Natural killer cell (primary cell): ENCODE data around the gene B3GAT3. TPM values are rescaled to one million over a fixed set of nuclear protein-coding genes. Genes with fewer than 3 reads are reported as not detected.

ENCODE experiments used
- ATAC-seq, 3 donors: fragments of 150-1000 bp in 2 of 3; fragments of 200-7000 bp in 1 of 3; cut with Tn5 transposase; 1 replicate in 1 of 3; 2 replicates in 2 of 3; pipeline ENCODE4 v1.10.0; 2021; ENCODE audit warnings: mild to moderate bottlenecking in 2 of 3, moderate library complexity in 2 of 3
- DNase-seq, 2 donors: peaks; one replicate each; pipeline versions ENCODE4 v3.0.0 to v3.0.0-alpha.2; 2013 to 2021; ENCODE audit warnings: mixed read lengths in 1 of 2
- H3K27ac ChIP-seq: one replicate; pipeline ENCODE4 v1.5.1; 2013; ENCODE audit warnings: mild to moderate bottlenecking, low read length
- H3K27me3 ChIP-seq: one replicate; pipeline ENCODE4 v1.6.1; 2013; ENCODE audit warnings: low read length; ENCODE audit not compliant: control insufficient read depth, insufficient read depth
- H3K36me3 ChIP-seq: one replicate; pipeline ENCODE4 v1.6.1; 2013; ENCODE audit warnings: low read length; ENCODE audit not compliant: control insufficient read depth, insufficient read depth
- H3K4me1 ChIP-seq: one replicate; pipeline ENCODE4 v1.6.1; 2013; ENCODE audit warnings: low read length; ENCODE audit not compliant: control insufficient read depth, insufficient read depth
- H3K4me3 ChIP-seq: one replicate; pipeline ENCODE4 v1.5.1; 2013; ENCODE audit warnings: low read length
- H3K9me3 ChIP-seq: one replicate; pipeline ENCODE4 v1.6.1; 2013; ENCODE audit warnings: low read length; ENCODE audit not compliant: control insufficient read depth, insufficient read depth
- H3K27ac Mint-ChIP-seq, 2 donors: one replicate each; pipeline ENCODE4 v1.8.0; 2022; ENCODE audit warnings: mild to moderate bottlenecking in 2 of 2, mixed read lengths in 2 of 2, moderate library complexity in 1 of 2
- H3K27me3 Mint-ChIP-seq, 2 donors: one replicate each; pipeline ENCODE4 v1.8.0; 2022; ENCODE audit warnings: low read depth in 2 of 2, mixed read lengths in 2 of 2
- H3K36me3 Mint-ChIP-seq: one replicate; pipeline ENCODE4 v1.8.0; 2022; ENCODE audit warnings: mixed read lengths
- H3K4me1 Mint-ChIP-seq, 2 donors: one replicate each; pipeline ENCODE4 v1.8.0; 2022; ENCODE audit warnings: mixed read lengths in 2 of 2
- H3K4me3 Mint-ChIP-seq: one replicate; pipeline ENCODE4 v1.8.0; 2022; ENCODE audit warnings: mild to moderate bottlenecking, moderate library complexity, mixed read lengths
- H3K9me3 Mint-ChIP-seq, 2 donors: one replicate each; pipeline ENCODE4 v1.8.0; 2022; ENCODE audit warnings: mixed read lengths in 2 of 2
- CTCF ChIP-seq: fragments of 200-600 bp; IDR thresholded peaks from one replicate; pipeline ENCODE4 v1.8.0; 2022; ENCODE audit warnings: antibody characterized with exemption
- WGBS: methylation state at CpG from one replicate; pipeline ENCODE4 v1.1.7; 2013; ENCODE audit warnings: missing lambda C conversion rate; ENCODE audit not compliant: insufficient coverage; 5-methylcytosine and 5-hydroxymethylcytosine counted together
- intact Hi-C: fragments of 100-400 bp; cut with micrococcal nuclease; formaldehyde crosslinking; loops from one replicate; pipeline ENCODE4 v1.14.2; 2022
- total RNA-seq, 4 donors: library from RNA; stranded (reverse); fragments of 120-200 nt in 1 of 4; gene quantifications; one replicate each; pipeline versions ENCODE4 v1.2.3 to v1.2.4, GENCODE V29; 2013 to 2022

Gene B3GAT3
- total RNA-seq, 3 donors from 2014 or later (not counting 1 experiment from before 2014, with no cell fraction given): 64.9 to 80.3 (median 77.9) TPM

GRCh38 chr11:62667460-62667859 is 45.7 kb upstream of the B3GAT3 start:
- Mint-ChIP-seq H3K36me3 (no peaks in the 10 kb centered on the region), H3K27me3 (no peaks in the 10 kb centered on the region), H3K4me3 (no peak overlapping the region), H3K27ac (peak overlapping the region in 1 of 2 donors; percentile 87), H3K4me1 (peaks cover 25 to 49% of the 10 kb centered on the region in 2 donors), H3K9me3 (no peaks in the 10 kb centered on the region)
- intact Hi-C loops: loop anchor here (5.0 kb wide), 1 partner anchor 60 kb away; the partner anchor contains the start of genes HNRNPUL2 and TTC9C
- Histone ChIP-seq H3K4me3 (no peak overlapping the region), H3K27ac (no peak overlapping the region), H3K9me3 (no peaks in the 10 kb centered on the region), H3K4me1 (peaks cover 42% of the 10 kb centered on the region), H3K36me3 (peaks cover 13% of the 10 kb centered on the region), H3K27me3 (no peaks in the 10 kb centered on the region)
- DNase-seq: no peak
- no peak for TF ChIP-seq CTCF
- ATAC-seq: no peak
- 69% methylated on average over 1 of the region's 2 CpGs for WGBS

GRCh38 chr11:62666259-62666926 is 44.6 kb upstream of the B3GAT3 start:
- H3K4me3 ChIP-seq: peak overlapping the region; percentile 87
- peak overlapping the region; percentile 80 for H3K27ac ChIP-seq
- no peaks in the 10 kb centered on the region for H3K27me3 ChIP-seq
- Mint-ChIP-seq H3K4me1 (peaks cover 16 to 38% of the 10 kb centered on the region in 2 donors), H3K4me3 (peak overlapping the region; percentile 62), H3K27ac (peak overlapping the region; percentile 87 to 95), H3K36me3 (no peaks in the 10 kb centered on the region), H3K27me3 (no peaks in the 10 kb centered on the region), H3K9me3 (no peaks in the 10 kb centered on the region)
- H3K9me3 ChIP-seq: no peaks in the 10 kb centered on the region
- intact Hi-C loops: loop anchor here (5.0 kb wide), 1 partner anchor 61 kb away; the partner anchor contains the start of genes HNRNPUL2 and TTC9C
- no peak for TF ChIP-seq CTCF
- WGBS: 68% methylated on average over 15 of the region's 16 CpGs
- peaks cover 14% of the 10 kb centered on the region for H3K36me3 ChIP-seq
- no peak for ATAC-seq
- no peak for DNase-seq
- H3K4me1 ChIP-seq: peaks cover 37% of the 10 kb centered on the region

GRCh38 chr11:62665599-62666258 is 43.9 kb upstream of the B3GAT3 start:
- peak overlapping the region; percentile 87 for H3K4me3 ChIP-seq
- ATAC-seq (peak; percentile 30 to 53 (median 42)), DNase-seq (peak; percentile 51 to 75)
- Mint-ChIP-seq H3K4me1 (peaks cover 9 to 32% of the 10 kb centered on the region in 2 donors), H3K9me3 (no peaks in the 10 kb centered on the region), H3K4me3 (peak overlapping the region; percentile 96), H3K27me3 (no peaks in the 10 kb centered on the region), H3K36me3 (no peaks in the 10 kb centered on the region), H3K27ac (peak overlapping the region; percentile 87 to 95)
- intact Hi-C loops: loop anchor here (2.0 to 5.0 kb wide), 4 partner anchors 19 to 75 kb away; partner anchors contain the start of genes EML3, GANAB, HNRNPUL2 and ROM1
- H3K4me1 ChIP-seq: peaks cover 32% of the 10 kb centered on the region
- no peak for TF ChIP-seq CTCF
- peak overlapping the region; percentile 80 for H3K27ac ChIP-seq
- WGBS: 9% methylated on average over 39 of the region's 39 CpGs
- H3K27me3 ChIP-seq: no peaks in the 10 kb centered on the region
- H3K36me3 ChIP-seq: peaks cover 14% of the 10 kb centered on the region
- no peaks in the 10 kb centered on the region for H3K9me3 ChIP-seq
